DND-41 (cell line): ENCODE measurements around the gene RLN2.

Experiments
- EZH2 ChIP-seq: IDR thresholded peaks from 3 replicates; pipeline ENCODE4 v1.6.1; 2012; ENCODE audit warnings: borderline replicate concordance, low read depth, mild to moderate bottlenecking, moderate library complexity, low read length, inconsistent platforms; ENCODE audit not compliant: severe bottlenecking
- TF ChIP-seq, protein P1 (sequence below): IDR thresholded peaks from 2 replicates; pipeline ENCODE4 v1.5.1; 2012; ENCODE audit warnings: borderline replicate concordance, low read length, moderate library complexity, mild to moderate bottlenecking; ENCODE audit not compliant: poor library complexity, severe bottlenecking; ENCODE audit errors: extremely low read depth

DNA sequence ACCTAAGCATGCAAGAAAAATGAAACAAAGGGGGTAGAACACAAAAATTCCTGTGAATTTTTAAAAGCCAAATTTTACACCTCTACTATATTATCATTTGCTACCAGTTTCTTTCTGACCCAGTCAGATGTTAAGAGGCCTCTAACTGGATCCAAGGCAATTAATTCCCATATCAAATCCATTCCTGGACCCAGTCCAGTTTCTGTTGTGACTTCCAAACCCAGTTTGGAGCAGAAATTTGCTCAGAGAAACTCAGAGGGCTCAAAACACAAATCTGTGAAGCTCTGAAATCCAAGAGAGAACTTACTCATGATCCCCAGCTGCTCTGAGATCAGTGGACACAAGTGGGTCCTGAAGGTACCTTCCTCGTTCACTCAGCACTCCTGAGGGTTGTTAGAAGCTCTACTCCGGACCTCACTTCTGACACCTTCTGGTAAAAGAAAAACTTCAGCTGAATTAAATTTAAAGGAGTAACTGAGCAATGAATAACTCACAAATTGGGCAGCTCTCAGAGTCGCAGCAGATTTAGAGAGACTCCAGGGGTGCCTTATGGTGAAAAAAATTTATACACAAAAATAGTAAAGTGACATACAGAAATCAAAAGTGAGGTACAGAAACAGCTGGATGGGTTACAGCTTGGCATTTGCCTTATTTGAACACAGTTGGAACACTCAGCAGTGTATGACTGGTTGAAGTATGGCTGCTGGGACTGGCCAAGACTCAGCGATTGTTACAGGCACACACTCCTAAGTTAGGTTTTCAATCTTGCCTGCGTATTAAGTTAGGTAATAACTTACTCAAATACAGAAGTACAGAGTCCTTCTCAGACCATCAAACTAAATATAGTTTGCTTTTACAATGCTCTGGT is 40.9 kb downstream of the RLN2 start:
- TF ChIP-seq, protein P1, sequence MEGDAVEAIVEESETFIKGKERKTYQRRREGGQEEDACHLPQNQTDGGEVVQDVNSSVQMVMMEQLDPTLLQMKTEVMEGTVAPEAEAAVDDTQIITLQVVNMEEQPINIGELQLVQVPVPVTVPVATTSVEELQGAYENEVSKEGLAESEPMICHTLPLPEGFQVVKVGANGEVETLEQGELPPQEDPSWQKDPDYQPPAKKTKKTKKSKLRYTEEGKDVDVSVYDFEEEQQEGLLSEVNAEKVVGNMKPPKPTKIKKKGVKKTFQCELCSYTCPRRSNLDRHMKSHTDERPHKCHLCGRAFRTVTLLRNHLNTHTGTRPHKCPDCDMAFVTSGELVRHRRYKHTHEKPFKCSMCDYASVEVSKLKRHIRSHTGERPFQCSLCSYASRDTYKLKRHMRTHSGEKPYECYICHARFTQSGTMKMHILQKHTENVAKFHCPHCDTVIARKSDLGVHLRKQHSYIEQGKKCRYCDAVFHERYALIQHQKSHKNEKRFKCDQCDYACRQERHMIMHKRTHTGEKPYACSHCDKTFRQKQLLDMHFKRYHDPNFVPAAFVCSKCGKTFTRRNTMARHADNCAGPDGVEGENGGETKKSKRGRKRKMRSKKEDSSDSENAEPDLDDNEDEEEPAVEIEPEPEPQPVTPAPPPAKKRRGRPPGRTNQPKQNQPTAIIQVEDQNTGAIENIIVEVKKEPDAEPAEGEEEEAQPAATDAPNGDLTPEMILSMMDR: no peak
- TF ChIP-seq EZH2: no peak
